Loucy (cell line): ENCODE data around the gene GNE.
"Not testable (repeated sequence)": the region's sequence is repeated elsewhere in the genome, so short reads cannot be mapped to it uniquely, and the experiment has no call there.

ENCODE experiments used
- H2AFZ ChIP-seq: fragments of 200-600 bp; sonication (generic); 2 replicates; pipeline ENCODE4 v1.6.0; 2016; ENCODE audit warnings: antibody characterized with exemption, mild to moderate bottlenecking, low read length, moderate library complexity
- H3F3A ChIP-seq: fragments of 200-600 bp; 2 replicates; pipeline ENCODE4 v1.6.0; 2016; ENCODE audit warnings: antibody characterized with exemption, low read depth, mild to moderate bottlenecking
- H3K27me3 ChIP-seq: fragments of 200-600 bp; sonication (generic); 2 replicates; pipeline ENCODE4 v1.6.1; 2014; ENCODE audit warnings: low read length, mild to moderate bottlenecking; ENCODE audit not compliant: insufficient read depth, poor library complexity, severe bottlenecking
- H3K36me3 ChIP-seq: fragments of 200-600 bp; sonication (generic); 2 replicates; pipeline ENCODE4 v1.6.1; 2016; ENCODE audit warnings: low read length; ENCODE audit not compliant: insufficient read depth
- H3K4me1 ChIP-seq: fragments of 200-600 bp; sonication (generic); 2 replicates; pipeline ENCODE4 v1.5.1; 2014; ENCODE audit warnings: low read length, mild to moderate bottlenecking; ENCODE audit not compliant: insufficient read depth, poor library complexity, severe bottlenecking
- H3K4me2 ChIP-seq: fragments of 200-600 bp; sonication (generic); 2 replicates; pipeline ENCODE4 v1.6.0; 2014; ENCODE audit warnings: antibody characterized with exemption, low read length, low read depth, mild to moderate bottlenecking; ENCODE audit not compliant: poor library complexity, severe bottlenecking
- H3K4me3 ChIP-seq: fragments of 200-600 bp; sonication (generic); 2 replicates; pipeline ENCODE4 v1.5.1; 2014; ENCODE audit warnings: low read length, mild to moderate bottlenecking, mixed read lengths; ENCODE audit not compliant: poor library complexity, severe bottlenecking
- H3K79me2 ChIP-seq: fragments of 200-600 bp; sonication (generic); 2 replicates; pipeline ENCODE4 v1.6.1; 2014; ENCODE audit warnings: low read length; ENCODE audit not compliant: insufficient read depth
- H3K9ac ChIP-seq: fragments of 200-600 bp; sonication (generic); 2 replicates; pipeline ENCODE4 v1.6.0; 2014; ENCODE audit warnings: mild to moderate bottlenecking, low read depth, low read length, moderate library complexity; ENCODE audit not compliant: poor library complexity, severe bottlenecking
- H3K9me2 ChIP-seq: fragments of 200-600 bp; sonication (generic); replicated peaks from 2 replicates; pipeline ENCODE4 v1.6.1; 2016; ENCODE audit warnings: low read depth, low read length, mixed read lengths
- H3K9me3 ChIP-seq: fragments of 200-600 bp; sonication (generic); 2 replicates; pipeline ENCODE4 v1.6.1; 2014; ENCODE audit warnings: mild to moderate bottlenecking, antibody characterized with exemption, low read length, low read depth; ENCODE audit not compliant: insufficient read depth
- H4K20me1 ChIP-seq: fragments of 200-600 bp; sonication (generic); 2 replicates; pipeline ENCODE4 v1.6.0; 2014; ENCODE audit warnings: antibody characterized with exemption, low read length, mild to moderate bottlenecking; ENCODE audit not compliant: insufficient read depth, poor library complexity, severe bottlenecking
- CTCF ChIP-seq: fragments of 200-600 bp; sonication (generic); conservative IDR thresholded peaks from 2 replicates; pipeline ENCODE4 v1.5.1; 2014; ENCODE audit warnings: mild to moderate bottlenecking, antibody characterized with exemption, low read length
- EZH2phosphoT487 ChIP-seq: fragments of 200-600 bp; IDR thresholded peaks from 2 replicates; pipeline ENCODE4 v1.6.1; 2018; ENCODE audit warnings: antibody characterized with exemption, mild to moderate bottlenecking, moderate library complexity, borderline replicate concordance

GNE gene

GRCh38 chr9:36275060-36275459 is 16.8 kb upstream of the GNE start:
- Histone ChIP-seq H3K4me3 (no peak overlapping the region), H3K4me2 (no peak overlapping the region)
- TF ChIP-seq CTCF (no peak), EZH2phosphoT487 (no peak)

GRCh38 chr9:36273354-36273753 is 15.1 kb upstream of the GNE start:
- H3F3A ChIP-seq, H3K27me3 ChIP-seq, H2AFZ ChIP-seq, H3K79me2 ChIP-seq, H3K4me3 ChIP-seq, H3K9me3 ChIP-seq, H4K20me1 ChIP-seq, H3K36me3 ChIP-seq, H3K4me2 ChIP-seq, H3K9me2 ChIP-seq, H3K4me1 ChIP-seq, H3K9ac ChIP-seq: not testable (repeated sequence)

More at GRCh38 chr9:36275060-36275459, 16.8 kb upstream of the GNE start:
- Histone ChIP-seq H3K27me3 (no peaks in the 10 kb centered on the region), H2AFZ (no peak overlapping the region), H3K9ac (no peak overlapping the region), H3K4me1 (no peaks in the 10 kb centered on the region), H4K20me1 (no peaks in the 10 kb centered on the region), H3K9me2 (no peaks in the 10 kb centered on the region), H3K36me3 (no peaks in the 10 kb centered on the region), H3F3A (no peaks in the 10 kb centered on the region), H3K9me3 (no peaks in the 10 kb centered on the region), H3K79me2 (no peaks in the 10 kb centered on the region)

- H3K9me3 ChIP-seq: no peaks in the 10 kb centered on the region
- no peak for TF ChIP-seq EZH2phosphoT487
- TF ChIP-seq CTCF: no peak
- H3K4me1 ChIP-seq: no peaks in the 10 kb centered on the region
- no peaks in the 10 kb centered on the region for H3K36me3 ChIP-seq
- H3K9ac ChIP-seq: no peak overlapping the region
- H3K79me2 ChIP-seq: no peaks in the 10 kb centered on the region
- no peak overlapping the region for H2AFZ ChIP-seq
- no peaks in the 10 kb centered on the region for H3K9me2 ChIP-seq
- H3F3A ChIP-seq: no peaks in the 10 kb centered on the region
- no peak overlapping the region for H3K4me2 ChIP-seq
- H3K4me3 ChIP-seq: no peak overlapping the region
- H3K27me3 ChIP-seq: no peaks in the 10 kb centered on the region
- no peaks in the 10 kb centered on the region for H4K20me1 ChIP-seq
Measured at GRCh38 chr9:36268007-36268427, 9.8 kb upstream of the GNE start.

DNA sequence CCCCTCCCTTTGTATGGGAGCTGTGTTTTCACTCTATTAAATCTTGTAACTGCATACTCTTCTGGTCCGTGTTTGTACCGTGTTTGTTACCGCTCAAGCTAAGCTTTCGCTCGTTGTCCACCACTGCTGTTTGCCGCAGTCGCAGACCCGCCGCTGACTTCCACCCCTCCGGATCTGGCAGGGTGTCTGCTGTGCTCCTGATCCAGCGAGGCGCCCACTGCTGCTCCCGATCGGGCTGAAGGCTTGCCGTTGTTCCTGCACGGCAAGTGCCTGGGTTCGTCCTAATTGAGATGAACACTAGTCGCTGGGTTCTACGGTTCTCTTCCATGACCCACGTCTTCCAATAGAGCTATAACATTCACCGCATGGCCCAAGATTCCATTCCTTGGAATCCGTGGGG is 6.6 kb upstream of the GNE start:
- TF ChIP-seq EZH2phosphoT487: no peak
- no peak for TF ChIP-seq CTCF
- Histone ChIP-seq H2AFZ (no peak overlapping the region), H3K9me3 (no peaks in the 10 kb centered on the region), H3K9me2 (no peaks in the 10 kb centered on the region), H3K4me2 (no peak overlapping the region), H3K4me3 (no peak overlapping the region), H3K27me3 (no peaks in the 10 kb centered on the region), H3K36me3 (no peaks in the 10 kb centered on the region), H3F3A (no peaks in the 10 kb centered on the region), H3K79me2 (no peaks in the 10 kb centered on the region), H4K20me1 (no peaks in the 10 kb centered on the region), H3K4me1 (no peaks in the 10 kb centered on the region), H3K9ac (no peak overlapping the region)
